Measurements from ENCODE around the gene RNU7-1. TPM values are rescaled to one million over a fixed set of nuclear protein-coding genes. Genes with fewer than 3 reads are reported as not detected.

RNU7-1 gene
- total and polyA plus RNA-seq, 2 of the 4 experiments (the other 2 are of a cell fraction), result not detected

- Histone ChIP-seq H2BK5ac (ENCODE audit: low read depth, low read length, poor library complexity, severe bottlenecking) (no peak overlapping the region), H2AFZ (replicated peaks; ENCODE audit: low read length, poor library complexity) (peak overlapping the region; percentile 61), H3K9me1 (ENCODE audit: insufficient read depth, low read length) (peaks cover 8% of the 10 kb centered on the region; the same call in 1 of the 2 replicates), H3K27ac (ENCODE audit: insufficient read depth, low read length) (no peak overlapping the region; the same call in 1 of the 2 replicates), H4K5ac (ENCODE audit: low read depth, low read length) (no peak overlapping the region), H3K4me1 (ENCODE audit: control insufficient read depth, insufficient read depth, low read length) (peaks cover 24% of the 10 kb centered on the region), H3K4me3 (ENCODE audit: insufficient read depth, low read depth, low read length) (peak overlapping the region; percentile 90; the same call in 1 of the 2 replicates), H3K36me3 (ENCODE audit: control insufficient read depth, insufficient read depth, low read length) (peaks cover 29% of the 10 kb centered on the region), H4K20me1 (ENCODE audit: insufficient read depth, low read length) (0 out of 2 replicates have a peak, but pooled peaks cover 6% of the 10 kb centered on the region), H2AK5ac (ENCODE audit: low read depth, low read length) (peak overlapping the region; percentile 48), H2AK9ac (replicated peaks; ENCODE audit: low read depth, low read length, poor library complexity) (peak overlapping the region; percentile 33), H3K23ac (ENCODE audit: low read depth, low read length) (no peak overlapping the region), H2BK20ac (ENCODE audit: low read depth, low read length) (no peak overlapping the region), H3K9me3 (ENCODE audit: control insufficient read depth, insufficient read depth, low read length) (no peaks in the 10 kb centered on the region), H3K4me2 (ENCODE audit: low read depth, low read length) (peak overlapping the region; percentile 96), H3K79me1 (ENCODE audit: low read depth in 1 of 2, low read length in 2 of 2) (peaks cover 37 to 41% of the 10 kb centered on the region in 2 experiments), H4K91ac (ENCODE audit: insufficient read depth, low read depth, low read length) (no peak overlapping the region), H4K8ac (ENCODE audit: low read depth in 2 of 2, low read length in 2 of 2) (no peak overlapping the region), H3K27me3 (ENCODE audit: control insufficient read depth, insufficient read depth, low read length) (no peaks in the 10 kb centered on the region), H3K9ac (ENCODE audit: low read depth, low read length) (peak overlapping the region; percentile 45; the same call in 1 of the 2 replicates), H3K56ac (ENCODE audit: extremely low read depth, insufficient read depth, low read length) (no peak overlapping the region), H3K4ac (ENCODE audit: low read depth, low read length) (no peak overlapping the region), H2BK15ac (ENCODE audit: low read depth, low read length) (no peak overlapping the region), H3K14ac (replicated peaks; ENCODE audit: low read depth, low read length) (0 out of 2 replicates have a peak overlapping the region, but pooled peaks have one; percentile 33), H3K18ac (ENCODE audit: low read depth, low read length) (no peak overlapping the region), H2BK120ac (ENCODE audit: low read depth, low read length) (no peak overlapping the region)
- ChIA-PET CTCF (no interaction called here), POLR2A (ENCODE audit: unreplicated experiment) (no interaction called here)
- no peak for TF ChIP-seq FOS (IDR thresholded peaks at IDR 0.05; ENCODE audit: low read depth, low read length)
- no peak for TF ChIP-seq ELK1 (IDR thresholded peaks at IDR 0.05; ENCODE audit: borderline replicate concordance, low read depth, low read length)
- TF ChIP-seq CTCF (conservative IDR thresholded peaks at IDR 0.05; ENCODE audit: low read depth, low read length), result no peak
- no peak for TF ChIP-seq CEBPB (IDR thresholded peaks at IDR 0.05; ENCODE audit: low read depth, low read length)
- no peak for TF ChIP-seq MAFK (IDR thresholded peaks at IDR 0.05; ENCODE audit: low read depth, low read length)
- no peak for TF ChIP-seq SMC3 (IDR thresholded peaks at IDR 0.05; ENCODE audit: low read depth, low read length)
- TF ChIP-seq POLR2A (IDR thresholded peaks at IDR 0.05; ENCODE audit: low read depth, low read length), result no peak
- dilution Hi-C loops (cut with HindIII; ENCODE audit: low sequenced_read_pairs, unreplicated experiment), result no loop called here
- ATAC-seq (ENCODE audit: low read depth) (no peak), DNase-seq (no peak)
- in situ Hi-C loops (cut with MboI; ENCODE audit: low sequenced_read_pairs), result no loop called here
- 98% methylated on average over 5 of the region's 14 CpGs; no CpG with 5 or more reads in 1 of the 2 experiments for WGBS, 2 experiments (ENCODE audit: extremely low coverage in 2 of 2, insufficient read length in 1 of 2)
- intact Hi-C loops (cut with micrococcal nuclease), result no loop called here
- no TSS peak for BruUV-seq (replicated peaks)
Measured at GRCh38 chr12:6915789-6916285, 27.8 kb upstream of the RNU7-1 start.

All from IMR-90 (cell line).